HepG2 (cell line): Measurements from ENCODE around the gene TYROBP. TPM values are rescaled to one million over a fixed set of nuclear protein-coding genes. Genes with fewer than 3 reads are reported as not detected.

Experiments used
- ARID5B ChIP-seq: IDR thresholded peaks from 2 replicates; pipeline ENCODE4 v1.4.0; 2020; ENCODE audit warnings: mild to moderate bottlenecking, missing genetic modification reagents
- ATF1 ChIP-seq: IDR thresholded peaks from 2 replicates; pipeline ENCODE4 v1.6.1; 2016; ENCODE audit warnings: mild to moderate bottlenecking, control low read depth
- ATF4 ChIP-seq, 2 experiments: fragments of 450-650 bp in 1 of 2; sonication (generic) in 1 of 2; formaldehyde crosslinking; IDR thresholded peaks; 2 replicates each; pipeline versions ENCODE4 v1.5.0 to v1.8.0; 2020 to 2022; ENCODE audit warnings: mild to moderate bottlenecking in 1 of 2, missing genetic modification reagents in 1 of 2
- CERS6 ChIP-seq: sonication (generic); formaldehyde crosslinking; IDR thresholded peaks from 2 replicates; pipeline ENCODE4 v1.5.0; 2020; ENCODE audit warnings: missing genetic modification reagents
- E2F2 ChIP-seq: sonication (generic); formaldehyde crosslinking; IDR thresholded peaks from 2 replicates; pipeline ENCODE4 v1.4.0; 2020; ENCODE audit warnings: missing genetic modification reagents, borderline replicate concordance
- EZH2 ChIP-seq: conservative IDR thresholded peaks from 2 replicates; pipeline ENCODE4 v1.6.1; 2012; ENCODE audit warnings: mild to moderate bottlenecking, low read depth, low read length, moderate library complexity
- MATR3 ChIP-seq: sonication (generic); formaldehyde crosslinking; IDR thresholded peaks from 2 replicates; pipeline ENCODE4 v1.4.0; 2020; ENCODE audit warnings: missing genetic modification reagents
- MED1 ChIP-seq: sonication (generic); formaldehyde crosslinking; IDR thresholded peaks from 2 replicates; pipeline ENCODE4 v1.4.0; 2020; ENCODE audit warnings: missing genetic modification reagents
- NCOR1 ChIP-seq: fragments of 200-600 bp; sonication (generic); IDR thresholded peaks from 2 replicates; pipeline ENCODE4 v1.7.0; 2017; ENCODE audit warnings: antibody characterized with exemption, low read length, borderline replicate concordance
- NFYC ChIP-seq: IDR thresholded peaks from 2 replicates; pipeline ENCODE4 v1.6.1; 2016; ENCODE audit warnings: missing genetic modification reagents, missing compliant biosample characterization
- PHF5A ChIP-seq: IDR thresholded peaks from one replicate; pipeline ENCODE4 v1.6.1; 2018; ENCODE audit warnings: low read depth, missing genetic modification reagents; ENCODE audit not compliant: unreplicated experiment
- THAP8 ChIP-seq: sonication (generic); formaldehyde crosslinking; IDR thresholded peaks from 2 replicates; pipeline ENCODE4 v1.5.1; 2020; ENCODE audit warnings: missing genetic modification reagents, mild to moderate bottlenecking, borderline replicate concordance
- TRIM22 ChIP-seq: fragments of 450-650 bp; IDR thresholded peaks from 2 replicates; pipeline ENCODE4 v1.6.1; 2017
- ZNF235 ChIP-seq: sonication (generic); formaldehyde crosslinking; IDR thresholded peaks from 2 replicates; pipeline ENCODE4 v1.8.1; 2023; ENCODE audit warnings: mild to moderate bottlenecking, missing genetic modification reagents, borderline replicate concordance
- ZNF335 ChIP-seq: sonication (generic); formaldehyde crosslinking; IDR thresholded peaks from 2 replicates; pipeline ENCODE4 v1.4.0; 2020; ENCODE audit warnings: missing genetic modification reagents
- ZNF34 ChIP-seq: sonication (generic); formaldehyde crosslinking; IDR thresholded peaks from 2 replicates; pipeline ENCODE4 v1.4.0; 2020; ENCODE audit warnings: mild to moderate bottlenecking, missing genetic modification reagents, borderline replicate concordance
- ZNF382 ChIP-seq: sonication (generic); formaldehyde crosslinking; IDR thresholded peaks from 2 replicates; pipeline ENCODE4 v1.5.0; 2020; ENCODE audit warnings: missing genetic modification reagents, mild to moderate bottlenecking, borderline replicate concordance
- ZNF569 ChIP-seq: sonication (generic); formaldehyde crosslinking; IDR thresholded peaks from 2 replicates; pipeline ENCODE4 v1.5.0; 2020; ENCODE audit warnings: mild to moderate bottlenecking, missing genetic modification reagents, moderate library complexity, borderline replicate concordance
- ZNF629 ChIP-seq: sonication (generic); formaldehyde crosslinking; conservative IDR thresholded peaks from 2 replicates; pipeline ENCODE4 v1.5.0; 2020; ENCODE audit warnings: missing genetic modification reagents
- ZNF772 ChIP-seq: sonication (generic); formaldehyde crosslinking; IDR thresholded peaks from 2 replicates; pipeline ENCODE4 v1.5.0; 2020; ENCODE audit warnings: mild to moderate bottlenecking, missing genetic modification reagents
- polyA plus RNA-seq, 8 experiments: library from polyadenylated mRNA; depleted of rRNA in 3 of 8; stranded (reverse) in 7 of 8; unstranded in 1 of 8; fragments of >200 nt; fragmentation: Illumina TruSeq in 4 of 8; extraction: Trizol in 4 of 8; gene quantifications; 2 replicates each; pipeline versions ENCODE4 v1.2.1 to v1.2.3, GENCODE V29; 2011 to 2016; ENCODE audit warnings: low read depth in 4 of 8, missing spikeins in 1 of 8, mixed read lengths in 1 of 8; ENCODE audit not compliant: insufficient read depth in 1 of 8
- total RNA-seq, 5 experiments: library from RNA; depleted of rRNA; stranded (reverse); fragments of >200 nt; fragmentation: Illumina TruSeq; extraction: Trizol; gene quantifications; 2 replicates each; pipeline ENCODE4 v1.2.3, GENCODE V29; 2016; ENCODE audit warnings: low read depth in 1 of 5

The TYROBP gene
- total and polyA plus RNA-seq, 2 of the 13 experiments (the other 11 are each of a cell fraction or from before 2014, with no cell fraction given), result not detected

GRCh38 chr19:35931161-35931873 lies 23.2 kb upstream of the TYROBP start (continued):
- TF ChIP-seq TRIM22, result no peak
- TF ChIP-seq THAP8 (CRISPR knock-in tag), result no peak
- TF ChIP-seq MED1 (CRISPR knock-in tag), result no peak
- no peak; the same call in 1 of the 2 replicates for TF ChIP-seq ZNF235
- peak; percentile 79 for TF ChIP-seq NFYC (CRISPR knock-in tag)
- TF ChIP-seq ZNF34 (CRISPR knock-in tag), result 0 out of 2 replicates have a peak, but pooled peaks have one; percentile 24
- TF ChIP-seq ZNF382 (CRISPR knock-in tag), result no peak
- TF ChIP-seq ATF4 (CRISPR knock-in tag; IDR thresholded peaks at IDR 0.05), result 0 out of 4 replicates have a peak, but pooled peaks of 1 of the 2 experiments have one; percentile 23
- peak; percentile 69 for TF ChIP-seq ARID5B
- TF ChIP-seq ZNF772 (CRISPR knock-in tag), result 0 out of 2 replicates have a peak, but pooled peaks have one; percentile 22
- TF ChIP-seq EZH2, result no peak
- peak; percentile 84 for TF ChIP-seq PHF5A (CRISPR knock-in tag)
- TF ChIP-seq ZNF569 (CRISPR knock-in tag), result no peak
- TF ChIP-seq NCOR1, result peak; percentile 18; the same call in 1 of the 2 replicates
- TF ChIP-seq ZNF335 (CRISPR knock-in tag), result peak; percentile 67
- no peak for TF ChIP-seq CERS6 (CRISPR knock-in tag)
- peak; percentile 55; the same call in 1 of the 2 replicates for TF ChIP-seq ATF1 (CRISPR knock-in tag)
- TF ChIP-seq ZNF629 (CRISPR knock-in tag), result no peak
- no peak for TF ChIP-seq MATR3 (CRISPR knock-in tag)
- peak; percentile 25; the same call in 1 of the 2 replicates for TF ChIP-seq E2F2
